HEK293T (cell line): ENCODE data around the gene PACS2.
A peak's percentile ranks its signal among the peaks of the same experiment; 100 is the strongest.

Experiments used
- CTCF ChIA-PET: fragments of 350-600 bp; formaldehyde crosslinking; extraction: SDS; loops from one replicate; lab custom pipeline; 2021; ENCODE audit warnings: antibody characterized with exemption, inconsistent platforms; lab: Yijun Ruan, JAX
- POLR2A ChIA-PET: fragments of 350-600 bp; formaldehyde crosslinking; extraction: SDS; loops from one replicate; lab custom pipeline; 2020; ENCODE audit warnings: antibody characterized with exemption, inconsistent platforms; lab: Yijun Ruan, JAX
- DNase-seq: peaks from one replicate; pipeline ENCODE4 v3.0.0; 2012; ENCODE audit warnings: mixed read lengths; ENCODE audit errors: extremely low spot score
- ARNT ChIP-seq: fragments of 450-650 bp; IDR thresholded peaks from 2 replicates; pipeline ENCODE4 v1.6.1; 2017; ENCODE audit warnings: mild to moderate bottlenecking
- BHLHE40 ChIP-seq: fragments of 450-650 bp; IDR thresholded peaks from 2 replicates; pipeline ENCODE4 v1.6.1; 2016; ENCODE audit warnings: mild to moderate bottlenecking, moderate library complexity, borderline replicate concordance
- CTBP1 ChIP-seq: fragments of 450-650 bp; IDR thresholded peaks from 2 replicates; pipeline ENCODE4 v1.6.1; 2016; ENCODE audit warnings: borderline replicate concordance
- ELF4 ChIP-seq: fragments of 450-650 bp; IDR thresholded peaks from 2 replicates; pipeline ENCODE4 v1.6.1; 2017; ENCODE audit warnings: antibody characterized with exemption
- FOXA1 ChIP-seq: fragments of 450-650 bp; IDR thresholded peaks from 2 replicates; pipeline ENCODE4 v1.6.1; 2016; ENCODE audit warnings: mild to moderate bottlenecking
- FOXK2 ChIP-seq: fragments of 450-650 bp; IDR thresholded peaks from 2 replicates; pipeline ENCODE4 v1.6.1; 2016; ENCODE audit warnings: mild to moderate bottlenecking
- FOXM1 ChIP-seq: fragments of 450-650 bp; IDR thresholded peaks from 2 replicates; pipeline ENCODE4 v1.6.1; 2017; ENCODE audit warnings: mild to moderate bottlenecking, borderline replicate concordance
- HDGF ChIP-seq: fragments of 450-650 bp; IDR thresholded peaks from 2 replicates; pipeline ENCODE4 v1.6.1; 2017; ENCODE audit warnings: antibody characterized with exemption, borderline replicate concordance
- L3MBTL2 ChIP-seq: fragments of 450-650 bp; conservative IDR thresholded peaks from 2 replicates; pipeline ENCODE4 v1.6.1; 2016; ENCODE audit warnings: mild to moderate bottlenecking
- LEF1 ChIP-seq: fragments of 450-650 bp; IDR thresholded peaks from 2 replicates; pipeline ENCODE4 v1.6.1; 2017; ENCODE audit warnings: mild to moderate bottlenecking, borderline replicate concordance
- NFRKB ChIP-seq: fragments of 450-650 bp; IDR thresholded peaks from 2 replicates; pipeline ENCODE4 v1.6.1; 2016; ENCODE audit warnings: mild to moderate bottlenecking, moderate library complexity
- SP1 ChIP-seq: fragments of 450-650 bp; IDR thresholded peaks from 2 replicates; pipeline ENCODE4 v1.6.1; 2017
- SUZ12 ChIP-seq: fragments of 450-650 bp; IDR thresholded peaks from 2 replicates; pipeline ENCODE4 v1.6.1; 2016; ENCODE audit warnings: mild to moderate bottlenecking
- TARDBP ChIP-seq: fragments of 450-650 bp; IDR thresholded peaks from 2 replicates; pipeline ENCODE4 v1.6.1; 2016
- ZNF384 ChIP-seq: fragments of 450-650 bp; IDR thresholded peaks from 2 replicates; pipeline ENCODE4 v1.6.1; 2016
- TF ChIP-seq, protein P1 (sequence below): fragments of 450-650 bp; IDR thresholded peaks from 2 replicates; pipeline ENCODE4 v1.6.1; 2016

The PACS2 gene

DNA sequence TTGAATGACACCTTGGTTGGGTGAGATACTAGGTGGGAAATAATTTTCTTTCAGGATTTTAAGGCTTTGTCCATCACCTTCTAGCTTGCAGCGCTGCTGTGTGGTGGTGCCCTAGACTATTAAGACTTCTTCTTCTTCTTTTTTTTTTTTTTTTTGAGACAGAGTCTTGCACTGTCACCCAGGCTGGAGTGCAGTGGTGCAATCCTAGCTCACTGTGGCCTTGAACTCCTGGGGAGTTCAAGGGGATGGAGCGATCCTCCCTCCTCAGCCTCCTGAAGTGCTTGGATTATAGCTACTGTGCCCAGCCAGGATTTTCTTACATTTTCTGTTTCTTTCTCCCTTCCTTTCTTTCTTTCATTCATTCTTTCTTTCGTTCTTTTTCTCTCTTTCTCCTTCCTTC, 94.8 kb downstream of the PACS2 start:
- ChIA-PET CTCF (interaction anchor here (0.6 kb wide), 1 partner anchor 40 kb away, joined by 3 read pairs; no protein-coding TSS in a partner anchor), POLR2A (interaction anchor here (1.7 kb wide), 1 partner anchor 9 kb away, joined by 6 read pairs; no protein-coding TSS in a partner anchor)
- TF ChIP-seq TARDBP (no peak), NFRKB (no peak), ELF4 (no peak), ZNF384 (no peak), BHLHE40 (no peak), FOXA1 (no peak), FOXK2 (no peak), CTBP1 (no peak), LEF1 (no peak)
- DNase-seq: no peak

- DNase-seq: no peak
- TF ChIP-seq SP1: no peak
- no peak for TF ChIP-seq ZNF384
- no peak for TF ChIP-seq FOXM1
- no peak for TF ChIP-seq FOXA1
- no peak for TF ChIP-seq ELF4
- TF ChIP-seq SUZ12: no peak
- TF ChIP-seq L3MBTL2: no peak
- TF ChIP-seq TARDBP: no peak
- TF ChIP-seq LEF1: no peak
- no peak for TF ChIP-seq HDGF
- no peak for TF ChIP-seq NFRKB
- no peak for TF ChIP-seq ARNT
- TF ChIP-seq, protein P1, sequence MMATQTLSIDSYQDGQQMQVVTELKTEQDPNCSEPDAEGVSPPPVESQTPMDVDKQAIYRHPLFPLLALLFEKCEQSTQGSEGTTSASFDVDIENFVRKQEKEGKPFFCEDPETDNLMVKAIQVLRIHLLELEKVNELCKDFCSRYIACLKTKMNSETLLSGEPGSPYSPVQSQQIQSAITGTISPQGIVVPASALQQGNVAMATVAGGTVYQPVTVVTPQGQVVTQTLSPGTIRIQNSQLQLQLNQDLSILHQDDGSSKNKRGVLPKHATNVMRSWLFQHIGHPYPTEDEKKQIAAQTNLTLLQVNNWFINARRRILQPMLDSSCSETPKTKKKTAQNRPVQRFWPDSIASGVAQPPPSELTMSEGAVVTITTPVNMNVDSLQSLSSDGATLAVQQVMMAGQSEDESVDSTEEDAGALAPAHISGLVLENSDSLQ: no peak
- no peak for TF ChIP-seq FOXK2
- no peak for TF ChIP-seq CTBP1
- no peak for TF ChIP-seq BHLHE40
- POLR2A ChIA-PET: interaction anchor here (0.8 to 1.2 kb wide), 3 partner anchors 7 to 13 kb away, joined by 3 read pairs; no protein-coding TSS in a partner anchor
- CTCF ChIA-PET: interaction anchor here (1.5 kb wide), 1 partner anchor 70 kb away, joined by 5 read pairs; no protein-coding TSS in a partner anchor
Measured at GRCh38 chr14:105410642-105411016, 96.1 kb downstream of the PACS2 start.

DNA sequence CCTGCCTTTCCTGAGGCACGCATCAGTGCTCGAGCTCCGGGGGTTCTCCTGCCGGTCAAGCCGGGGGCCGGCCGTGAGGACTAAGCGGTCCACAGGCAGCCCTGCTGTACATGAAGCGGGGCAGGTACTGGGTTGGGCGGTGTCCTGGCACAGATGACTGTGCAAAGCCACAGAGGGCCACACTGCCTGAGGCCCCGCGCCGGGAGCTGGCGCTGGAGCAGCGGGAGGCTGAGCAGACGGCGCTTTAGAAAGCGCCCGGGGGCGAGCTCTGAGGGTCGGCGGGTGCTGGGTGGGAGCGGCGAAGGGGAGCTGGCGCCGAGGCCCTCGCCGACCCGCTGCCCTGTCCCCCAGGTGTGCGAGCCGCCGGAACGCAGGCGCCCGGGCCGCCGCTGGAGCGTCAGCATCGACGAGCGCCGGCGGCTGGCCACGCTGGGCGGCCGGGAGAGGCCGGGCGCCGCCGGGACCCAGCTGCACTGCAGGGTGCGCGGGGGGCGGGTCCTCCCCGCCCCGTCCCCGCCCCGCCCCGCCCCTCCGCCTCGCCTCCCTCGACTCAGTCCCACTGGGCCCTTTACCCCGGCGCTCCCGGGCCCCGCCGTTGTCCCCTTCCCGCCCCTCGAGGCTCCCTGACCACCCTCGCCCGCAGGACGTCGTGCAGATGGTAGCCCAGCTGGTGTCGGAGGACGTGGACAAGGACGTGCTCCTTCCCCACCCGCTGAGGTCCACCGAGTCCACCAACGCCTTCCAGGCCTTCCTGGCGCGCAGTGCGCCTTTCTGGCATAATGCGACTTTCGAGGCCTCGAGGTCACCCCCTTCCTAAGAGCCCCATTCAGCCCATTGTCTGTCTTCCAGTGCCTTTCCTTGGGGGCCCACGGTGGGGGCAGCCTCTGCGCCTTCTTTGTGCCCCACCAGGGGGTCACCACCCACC, 96.7 kb downstream of the PACS2 start:
- ChIA-PET CTCF (interaction anchor here (0.8 to 1.5 kb wide), 2 partner anchors 9 to 69 kb away, joined by 3 to 5 read pairs; no protein-coding TSS in a partner anchor), POLR2A (interaction anchor here (0.8 to 1.2 kb wide), 4 partner anchors 8 to 78 kb away, joined by 3 read pairs; no protein-coding TSS in a partner anchor)
- TF ChIP-seq FOXK2: no peak
- peak; percentile 57 for TF ChIP-seq L3MBTL2
- DNase-seq: peak; percentile 78

GRCh38 chr14:105411985-105412770, 97.6 kb downstream of the PACS2 start:
- ChIA-PET CTCF (interaction anchor here (0.6 to 0.8 kb wide), 2 partner anchors 10 to 846 kb away, joined by 3 read pairs; no protein-coding TSS in a partner anchor), POLR2A (interaction anchor here (1.1 kb wide), 1 partner anchor 78 kb away, joined by 3 read pairs; no protein-coding TSS in a partner anchor)

DNA sequence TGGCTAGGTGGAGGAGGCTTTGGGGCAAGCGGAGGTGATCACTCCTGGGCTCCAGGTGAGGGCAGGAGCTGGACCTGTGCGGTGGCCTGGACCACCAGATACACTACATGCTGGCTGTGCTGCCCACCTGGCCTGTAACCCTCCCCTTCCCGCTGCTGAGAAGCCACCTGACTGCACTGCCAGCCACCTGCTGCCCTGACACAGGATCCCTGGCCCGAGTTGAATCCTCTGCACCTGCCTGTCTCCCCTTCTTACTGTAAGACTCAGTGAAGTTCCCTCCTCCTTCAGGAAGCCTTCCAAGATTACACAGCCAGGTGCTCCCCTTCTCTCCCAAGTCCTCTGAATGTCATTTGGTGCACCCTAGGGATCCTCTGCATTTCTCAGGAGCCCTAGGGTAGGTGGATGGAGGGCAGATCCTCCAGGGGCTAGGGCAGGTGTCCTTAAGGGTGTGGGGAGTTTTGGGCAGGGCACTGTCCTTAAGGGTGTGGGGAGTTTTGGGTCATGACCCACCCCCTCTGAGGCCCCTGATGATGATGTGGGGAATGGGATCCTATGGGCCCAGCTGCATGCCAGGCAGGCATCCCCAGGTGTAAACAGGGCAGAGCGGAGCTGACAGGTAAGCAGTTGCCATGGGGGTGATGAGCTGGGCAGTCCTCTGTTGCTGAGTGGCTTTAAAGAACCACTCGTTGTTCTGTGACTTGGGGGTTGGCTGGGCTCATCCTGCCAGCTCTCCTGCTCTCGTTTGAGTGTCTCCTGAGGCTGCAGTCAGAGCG, 98.4 kb downstream of the PACS2 start:
- DNase-seq: no peak
- no peak for TF ChIP-seq TARDBP
- TF ChIP-seq BHLHE40: no peak
- TF ChIP-seq FOXK2: no peak
- TF ChIP-seq HDGF: no peak
- TF ChIP-seq, protein P1: no peak
- no peak for TF ChIP-seq ZNF384
- TF ChIP-seq ARNT: no peak
- no peak for TF ChIP-seq FOXM1
- no peak for TF ChIP-seq SP1
- TF ChIP-seq ELF4: no peak
- TF ChIP-seq LEF1: no peak
- TF ChIP-seq SUZ12: no peak
- TF ChIP-seq NFRKB: no peak
- TF ChIP-seq FOXA1: no peak
- no peak for TF ChIP-seq CTBP1
- TF ChIP-seq L3MBTL2: no peak
- ChIA-PET POLR2A (interaction anchor here (1.6 kb wide), 1 partner anchor 14 kb away, joined by 5 read pairs; no protein-coding TSS in a partner anchor), CTCF (no interaction called here)

More at GRCh38 chr14:105411985-105412770, 97.6 kb downstream of the PACS2 start:
- DNase-seq: no peak
- TF ChIP-seq NFRKB: no peak
- TF ChIP-seq ZNF384: no peak
- no peak for TF ChIP-seq ARNT
- TF ChIP-seq CTBP1: no peak
- no peak for TF ChIP-seq BHLHE40
- no peak for TF ChIP-seq FOXM1
- no peak for TF ChIP-seq SP1
- TF ChIP-seq HDGF: no peak
- TF ChIP-seq LEF1: no peak
- no peak for TF ChIP-seq ELF4
- no peak for TF ChIP-seq FOXK2
- TF ChIP-seq L3MBTL2: no peak
- no peak for TF ChIP-seq SUZ12
